EL (cell line): ENCODE results near the gene ZNF544.
A peak's percentile ranks its signal among the peaks of the same experiment; 100 is the strongest.

Source experiments
- DNase-seq: peaks from one replicate; pipeline ENCODE4 v3.0.0-alpha.2; 2016

ZNF544 gene

GRCh38 chr19:58228585-58229254 is at the start of gene ZNF544:
Gene ZNF544, plus strand, starts transcription at chr19:58228914. Its CDS starts 15,110 bp downstream, at chr19:58244024.
- DNase-seq: peak; percentile 78

DNA sequence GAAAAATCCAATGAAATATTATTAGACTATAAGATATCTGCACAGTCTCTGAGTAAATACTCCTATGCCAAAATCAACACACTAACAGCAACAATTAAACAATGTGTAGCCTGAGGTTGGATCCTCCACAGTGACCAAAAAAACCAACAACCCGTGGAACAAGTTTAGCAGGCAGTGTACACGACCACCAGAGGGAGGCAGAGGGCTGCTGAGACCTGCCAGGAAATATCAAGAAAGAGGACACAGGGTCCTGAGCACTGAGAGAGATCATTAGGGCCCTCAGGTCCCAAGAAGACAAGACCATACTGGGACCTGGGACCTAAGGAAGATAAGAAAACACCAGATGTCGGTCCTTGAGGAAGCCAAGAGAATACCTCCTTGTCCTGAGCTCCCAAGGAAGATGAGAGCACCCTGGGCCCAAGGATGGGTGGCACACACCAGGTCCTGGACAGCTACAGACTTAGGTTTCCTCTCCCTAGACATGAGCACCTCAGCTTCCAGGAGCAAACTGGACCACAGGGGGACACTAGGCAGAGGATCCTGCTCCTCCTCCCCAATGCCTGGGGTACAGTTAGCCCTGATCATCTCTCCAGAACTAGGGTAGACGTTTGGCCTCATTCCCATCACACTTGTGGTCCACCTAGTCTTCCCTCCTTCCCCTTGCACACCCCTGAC is 46.7 kb upstream of the ZNF544 start:
- DNase-seq: peak; percentile 57

DNA sequence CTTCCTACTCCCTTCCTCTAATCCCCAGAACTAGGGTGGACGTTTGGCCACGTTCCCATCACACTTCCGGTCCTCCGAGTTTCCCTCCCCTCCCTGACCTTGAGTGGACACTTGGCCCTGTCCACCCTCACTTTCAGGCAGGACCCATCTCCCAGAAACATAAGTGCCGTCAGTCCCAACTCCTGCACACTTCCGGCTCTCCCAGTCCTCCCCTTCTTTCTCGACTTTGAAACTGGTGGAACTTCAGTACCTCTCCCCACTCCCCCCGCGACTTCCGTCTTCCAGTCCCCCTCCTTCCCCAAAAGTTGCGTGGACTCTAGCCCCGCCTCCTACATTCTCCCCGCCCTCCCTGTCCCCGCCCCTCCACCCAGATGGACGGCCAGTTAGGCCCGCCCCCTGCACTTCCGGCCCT is 46.1 kb upstream of the ZNF544 start:
- DNase-seq: no peak

GRCh38 chr19:58182989-58183816 is 45.5 kb upstream of the ZNF544 start, which contains the start of gene ZNF274:
Gene ZNF274, plus strand, starts transcription at chr19:58183061. Its CDS starts 905 bp downstream, at chr19:58183966.
- DNase-seq: peak; percentile 94

GRCh38 chr19:58183817-58184215 is 44.9 kb upstream of the ZNF544 start:
- DNase-seq: no peak

DNA sequence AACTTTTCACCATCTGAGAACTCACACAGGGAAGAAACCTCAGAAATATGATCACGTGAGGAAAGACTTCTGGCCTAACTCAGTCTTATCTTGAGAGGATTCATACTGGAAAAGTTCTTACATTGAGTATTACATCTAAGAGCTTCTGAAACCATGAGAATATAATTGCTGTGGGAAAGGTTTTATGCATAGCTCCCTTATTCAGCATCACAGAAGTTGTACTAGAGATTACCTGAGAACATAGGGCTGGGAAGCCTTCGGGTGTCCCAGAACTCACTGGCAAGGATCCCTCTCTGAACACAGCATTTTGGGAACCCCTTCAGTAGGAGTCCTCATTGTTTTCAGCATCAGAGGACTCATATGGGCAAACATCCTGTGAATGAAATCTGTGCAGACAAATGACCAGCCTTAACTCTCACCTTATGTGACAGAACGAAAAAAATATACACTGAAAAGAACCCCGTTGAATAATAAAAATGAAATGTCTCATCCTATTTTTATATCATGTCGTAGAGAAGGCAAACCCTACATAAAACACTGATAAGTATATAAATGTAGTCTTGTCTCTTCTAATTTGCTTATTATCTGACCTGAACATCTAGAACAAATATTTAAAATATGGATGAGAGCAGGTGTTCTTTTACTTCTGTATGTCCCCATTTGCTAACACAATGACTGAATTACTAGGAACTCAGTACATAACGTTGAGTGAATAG is 31.7 kb upstream of the ZNF544 start:
- DNase-seq: peak; percentile 21

GRCh38 chr19:58203814-58204475 is 24.8 kb upstream of the ZNF544 start:
- DNase-seq: no peak

GRCh38 chr19:58204566-58204965 is 24.1 kb upstream of the ZNF544 start:
- DNase-seq: no peak

DNA sequence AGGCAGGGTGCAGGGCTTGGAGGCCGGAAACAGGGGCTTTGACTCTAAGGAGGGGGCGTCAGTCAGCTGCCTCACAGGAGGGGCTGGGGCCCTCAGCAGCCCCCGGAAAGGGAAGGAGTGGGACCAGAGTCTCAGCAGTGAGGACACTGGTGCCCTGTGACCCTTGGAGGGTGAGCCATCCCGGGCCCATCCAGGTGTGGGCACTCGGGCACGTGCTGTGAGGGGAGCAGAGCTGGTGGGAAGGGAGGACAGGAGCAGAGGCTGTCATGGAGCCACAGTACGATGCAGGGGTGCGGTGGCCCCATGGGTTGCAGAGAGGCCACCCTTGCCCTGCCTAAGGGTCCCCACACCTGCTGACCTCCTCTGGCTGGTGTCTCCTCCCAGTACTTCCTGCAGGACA is 19.1 kb upstream of the ZNF544 start:
- DNase-seq: no peak

DNA sequence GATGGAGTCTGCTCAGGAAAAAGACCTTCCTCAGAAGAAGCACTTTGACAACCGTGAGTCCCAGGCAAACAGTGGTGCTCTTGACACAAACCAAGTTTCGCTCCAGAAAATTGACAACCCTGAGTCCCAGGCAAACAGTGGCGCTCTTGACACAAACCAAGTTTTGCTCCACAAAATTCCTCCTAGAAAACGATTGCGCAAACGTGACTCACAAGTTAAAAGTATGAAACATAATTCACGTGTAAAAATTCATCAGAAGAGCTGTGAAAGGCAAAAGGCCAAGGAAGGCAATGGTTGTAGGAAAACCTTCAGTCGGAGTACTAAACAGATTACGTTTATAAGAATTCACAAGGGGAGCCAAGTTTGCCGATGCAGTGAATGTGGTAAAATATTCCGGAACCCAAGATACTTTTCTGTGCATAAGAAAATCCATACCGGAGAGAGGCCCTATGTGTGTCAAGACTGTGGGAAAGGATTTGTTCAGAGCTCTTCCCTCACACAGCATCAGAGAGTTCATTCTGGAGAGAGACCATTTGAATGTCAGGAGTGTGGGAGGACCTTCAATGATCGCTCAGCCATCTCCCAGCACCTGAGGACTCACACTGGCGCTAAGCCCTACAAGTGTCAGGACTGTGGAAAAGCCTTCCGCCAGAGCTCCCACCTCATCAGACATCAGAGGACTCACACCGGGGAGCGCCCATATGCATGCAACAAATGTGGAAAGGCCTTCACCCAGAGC is 16.2 kb upstream of the ZNF544 start:
- no peak for DNase-seq

DNA sequence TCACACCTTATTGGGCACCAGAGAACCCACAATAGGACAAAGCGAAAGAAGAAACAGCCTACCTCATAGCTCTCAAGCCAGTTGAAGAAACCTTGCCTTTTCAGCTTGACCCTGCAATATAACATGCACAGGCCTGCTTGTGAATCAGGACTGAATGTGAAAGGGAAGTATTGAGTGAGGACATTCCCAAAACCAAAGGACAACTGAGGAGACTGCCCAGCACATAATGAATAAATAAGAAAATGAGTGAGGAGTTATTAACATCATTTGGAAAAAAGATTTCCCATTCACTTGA is 15.7 kb upstream of the ZNF544 start:
- no peak for DNase-seq

DNA sequence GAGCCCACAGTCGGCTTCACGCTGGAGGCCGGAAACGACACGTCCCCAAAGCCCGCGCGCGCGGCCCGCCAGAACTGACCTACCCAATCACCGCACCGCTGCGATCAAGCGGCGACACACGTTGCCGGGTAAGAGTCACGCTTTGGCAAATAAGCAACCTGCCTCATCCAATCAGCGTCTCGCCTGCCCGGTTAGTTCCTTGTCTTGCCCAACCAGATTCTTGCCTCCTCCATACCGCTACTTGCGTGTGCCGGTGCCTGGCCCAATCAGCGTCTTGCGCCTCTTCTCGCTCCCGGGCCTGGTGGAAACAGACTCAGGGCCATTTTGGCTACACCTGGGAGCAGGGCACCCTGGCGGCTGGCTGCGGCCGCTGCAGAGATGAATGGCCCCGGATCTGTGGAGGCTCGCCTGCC is 11.6 kb upstream of the ZNF544 start:
- no peak for DNase-seq

DNA sequence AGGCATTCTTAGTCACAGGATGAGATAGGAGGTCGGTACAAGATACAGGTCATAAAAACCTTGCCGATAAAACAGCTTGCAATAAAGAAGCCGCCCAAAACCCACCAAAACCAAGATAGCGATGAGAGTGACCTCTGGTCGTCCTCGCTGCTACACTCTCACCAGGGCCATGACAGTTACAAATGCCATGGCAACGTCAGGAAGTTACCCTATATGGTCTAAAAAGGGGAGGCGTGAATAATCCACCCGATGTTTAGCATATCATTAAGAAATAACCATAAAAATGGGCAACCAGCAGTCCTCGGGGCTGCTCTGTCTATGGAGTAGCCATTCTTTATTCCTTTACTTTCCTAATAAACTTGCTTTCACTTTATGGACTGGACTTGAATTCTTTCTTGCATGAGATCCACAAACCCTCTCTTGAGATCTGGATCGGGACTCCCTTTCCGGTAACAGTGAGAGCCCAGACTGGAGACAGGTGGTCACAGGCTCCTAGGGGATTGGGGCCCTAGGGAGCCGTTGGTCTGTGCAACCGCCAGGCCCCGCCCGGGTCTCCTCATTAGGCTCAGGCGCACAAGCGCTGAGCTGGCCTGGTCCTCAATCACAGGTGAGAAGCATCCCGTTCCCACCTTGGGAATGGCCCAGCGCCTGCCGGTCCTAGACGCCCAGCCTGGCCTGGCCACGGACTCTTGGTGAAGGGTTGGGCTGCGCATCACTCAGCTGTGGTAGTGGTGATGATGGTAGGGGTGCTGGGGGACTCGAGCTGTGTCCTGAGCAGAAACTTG is 10.9 kb upstream of the ZNF544 start:
- no peak for DNase-seq

DNA sequence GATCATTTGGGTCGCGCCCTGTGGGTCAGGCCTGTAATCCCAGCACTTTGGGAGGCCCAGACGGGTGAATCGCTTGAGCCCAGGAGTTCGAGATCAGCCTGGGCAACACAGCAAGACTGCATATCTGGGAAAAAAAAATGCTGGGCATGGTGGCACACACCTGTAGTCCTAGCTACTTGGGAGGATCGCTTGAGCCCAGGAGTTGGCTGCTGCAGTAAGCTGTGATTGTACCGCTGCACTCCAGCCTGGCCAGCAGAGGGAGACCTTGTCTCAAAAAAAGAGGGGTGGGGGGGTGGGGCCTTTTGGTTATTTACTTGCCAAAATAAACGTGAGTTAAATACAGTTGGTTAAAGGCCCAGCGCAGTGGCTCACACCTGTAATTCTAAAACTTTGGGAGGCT is 9.8 kb upstream of the ZNF544 start:
- peak; percentile 31 for DNase-seq

- no peak for DNase-seq
These were observed 640 bp upstream of the ZNF544 start for GRCh38 chr19:58227964-58228584.

- peak; percentile 29 for DNase-seq
These were observed 533 bp downstream of the ZNF544 start for GRCh38 chr19:58229255-58229639.

GRCh38 chr19:58237324-58237723 is 8.6 kb downstream of the ZNF544 start:
- DNase-seq: no peak

- no peak for DNase-seq
These were observed 14.6 kb downstream of the ZNF544 start for GRCh38 chr19:58243351-58243750.

GRCh38 chr19:58248886-58249285 is 20.2 kb downstream of the ZNF544 start:
- DNase-seq: no peak

DNA sequence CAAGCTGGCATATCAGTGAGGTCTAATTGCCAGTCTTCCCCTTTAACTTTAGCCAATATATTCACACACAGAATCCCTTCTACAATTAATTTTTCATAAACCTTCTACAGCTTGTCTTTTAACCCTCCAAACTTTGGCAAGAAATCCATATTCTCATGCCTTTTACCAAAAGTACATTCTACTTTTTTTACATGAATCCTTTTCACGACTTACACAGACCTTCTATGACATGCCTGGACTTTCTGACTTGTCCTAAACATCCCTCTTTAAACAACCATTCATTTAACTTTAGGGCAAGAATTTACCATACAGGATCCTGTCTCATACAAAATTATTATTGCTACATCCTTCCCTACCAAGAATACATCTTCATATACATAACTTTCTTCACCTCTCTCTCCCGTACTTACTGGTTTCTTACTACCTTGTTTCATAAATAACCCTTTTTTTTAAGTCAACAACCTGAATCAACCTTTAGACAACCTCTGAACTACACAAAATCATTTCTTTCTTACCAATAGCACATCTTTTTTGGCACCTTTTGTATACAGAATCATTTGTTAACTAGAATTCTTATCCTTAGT is 23.5 kb downstream of the ZNF544 start:
- no peak for DNase-seq
